ENCODE measurements around the gene LMOD2. TPM values are rescaled to one million over a fixed set of nuclear protein-coding genes. Genes with fewer than 3 reads are reported as not detected.

The LMOD2 gene
- total and polyA plus RNA-seq, 12 donors: 0.16 to 0.24 (median 0.18) TPM; not detected in 9

DNA sequence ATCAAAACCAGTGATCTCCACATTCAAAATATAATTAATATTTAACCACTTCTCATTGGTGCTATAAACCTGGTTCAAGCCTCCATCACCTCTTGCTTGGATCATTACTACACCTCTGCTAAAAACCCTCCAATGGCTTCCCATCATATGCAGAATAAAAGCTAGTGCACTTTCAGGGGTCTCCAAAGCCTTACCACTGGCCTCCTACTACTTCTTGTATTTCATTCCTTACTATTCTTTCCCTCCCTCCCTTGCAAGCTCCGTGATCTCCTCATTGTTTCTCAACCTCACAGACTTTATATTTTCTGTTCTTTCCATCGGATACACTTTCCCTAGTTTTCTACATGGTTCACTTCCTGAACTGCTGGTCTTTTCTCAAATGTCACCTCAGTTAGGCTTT lies 31.5 kb downstream of the LMOD2 start:
- no peaks in the 10 kb centered on the region for H3K27me3 ChIP-seq
- H3K4me1 ChIP-seq (replicated peaks in 1 of 2): no peaks in the 10 kb centered on the region
- intact Hi-C loops (cut with DNase I): loop anchor here in 1 of 2 donors (10.0 kb wide), 1 partner anchor 178 kb away; no protein-coding TSS in a partner anchor
- H3K4me3 ChIP-seq: no peak overlapping the region
- no peaks in the 10 kb centered on the region for H3K9me3 ChIP-seq (replicated peaks in 1 of 3)
- peaks cover 0 to 29% of the 10 kb centered on the region in 2 donors for H3K36me3 ChIP-seq (replicated peaks in 1 of 2)
- WGBS, 4 donors: 96 to 98% (median 96%) methylated on average over 2 of the region's 2 CpGs
- TF ChIP-seq POLR2A (IDR thresholded peaks at IDR 0.05): no peak
- TF ChIP-seq, protein P1, sequence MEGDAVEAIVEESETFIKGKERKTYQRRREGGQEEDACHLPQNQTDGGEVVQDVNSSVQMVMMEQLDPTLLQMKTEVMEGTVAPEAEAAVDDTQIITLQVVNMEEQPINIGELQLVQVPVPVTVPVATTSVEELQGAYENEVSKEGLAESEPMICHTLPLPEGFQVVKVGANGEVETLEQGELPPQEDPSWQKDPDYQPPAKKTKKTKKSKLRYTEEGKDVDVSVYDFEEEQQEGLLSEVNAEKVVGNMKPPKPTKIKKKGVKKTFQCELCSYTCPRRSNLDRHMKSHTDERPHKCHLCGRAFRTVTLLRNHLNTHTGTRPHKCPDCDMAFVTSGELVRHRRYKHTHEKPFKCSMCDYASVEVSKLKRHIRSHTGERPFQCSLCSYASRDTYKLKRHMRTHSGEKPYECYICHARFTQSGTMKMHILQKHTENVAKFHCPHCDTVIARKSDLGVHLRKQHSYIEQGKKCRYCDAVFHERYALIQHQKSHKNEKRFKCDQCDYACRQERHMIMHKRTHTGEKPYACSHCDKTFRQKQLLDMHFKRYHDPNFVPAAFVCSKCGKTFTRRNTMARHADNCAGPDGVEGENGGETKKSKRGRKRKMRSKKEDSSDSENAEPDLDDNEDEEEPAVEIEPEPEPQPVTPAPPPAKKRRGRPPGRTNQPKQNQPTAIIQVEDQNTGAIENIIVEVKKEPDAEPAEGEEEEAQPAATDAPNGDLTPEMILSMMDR (IDR thresholded peaks at IDR 0.05): no peak
- no peak overlapping the region for H3K27ac ChIP-seq
- DNase-seq: no peak

DNA sequence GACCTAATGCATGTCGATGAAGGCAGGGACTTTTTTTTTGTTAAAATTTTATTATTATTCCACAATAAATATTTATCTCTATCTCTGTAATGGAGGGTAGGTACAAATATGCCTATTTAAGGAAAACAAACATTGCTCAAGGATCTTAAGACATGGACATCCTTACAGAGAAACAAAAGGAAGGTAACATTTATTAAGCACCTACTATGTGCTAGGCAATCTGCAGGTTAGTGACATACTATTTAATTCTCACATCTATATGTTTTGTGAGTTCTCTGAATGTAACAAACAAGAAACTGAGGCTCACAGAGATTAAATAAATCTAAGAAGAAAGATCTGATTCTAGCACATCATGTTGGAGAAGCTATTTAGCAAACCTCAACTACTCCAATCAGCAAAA lies 32.1 kb downstream of the LMOD2 start:
- intact Hi-C loops (cut with DNase I): loop anchor here in 1 of 2 donors (10.0 kb wide), 1 partner anchor 177 kb away; no protein-coding TSS in a partner anchor
- peaks cover 0 to 34% of the 10 kb centered on the region in 2 donors for H3K36me3 ChIP-seq (replicated peaks in 1 of 2)
- no peak for DNase-seq

DNA sequence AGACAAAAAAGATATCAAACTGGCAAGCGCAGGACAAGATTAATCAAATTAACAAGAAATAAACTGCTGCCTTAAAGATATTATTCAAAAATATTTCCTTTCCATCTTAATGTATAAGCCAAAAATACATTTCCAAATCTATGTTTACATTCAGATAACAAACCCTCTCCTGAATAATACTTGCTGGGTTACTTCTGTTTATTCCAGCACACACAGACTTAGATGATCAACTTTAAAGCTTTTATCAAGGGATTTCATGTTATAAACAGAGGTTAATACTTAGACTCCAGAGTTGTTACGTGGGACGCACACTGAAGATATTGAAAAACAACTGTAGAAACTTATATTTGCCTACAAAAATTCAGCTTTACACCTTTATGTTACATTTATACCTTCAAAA lies 33.6 kb downstream of the LMOD2 start:
- 79 to 96% (median 81%) methylated on average over 3 of the region's 3 CpGs for WGBS, 4 donors
- Histone ChIP-seq H3K36me3 (replicated peaks in 1 of 2) (peaks cover 0 to 32% of the 10 kb centered on the region in 2 donors), H3K27me3 (no peaks in the 10 kb centered on the region), H3K27ac (no peak overlapping the region), H3K4me1 (replicated peaks in 1 of 2) (no peaks in the 10 kb centered on the region), H3K9me3 (replicated peaks in 1 of 3) (no peaks in the 10 kb centered on the region), H3K4me3 (no peak overlapping the region)
- no peak for DNase-seq
- intact Hi-C loops (cut with DNase I): loop anchor here in 1 of 2 donors (10.0 kb wide), 1 partner anchor 176 kb away; no protein-coding TSS in a partner anchor
- TF ChIP-seq POLR2A (IDR thresholded peaks at IDR 0.05): no peak
- TF ChIP-seq, protein P1 (IDR thresholded peaks at IDR 0.05): no peak

More for the DNA sequence above, 32.1 kb downstream of the LMOD2 start:
- TF ChIP-seq POLR2A (IDR thresholded peaks at IDR 0.05): no peak
- TF ChIP-seq, protein P1 (IDR thresholded peaks at IDR 0.05): no peak
- no peaks in the 10 kb centered on the region for H3K4me1 ChIP-seq (replicated peaks in 1 of 2)
- H3K27me3 ChIP-seq: no peaks in the 10 kb centered on the region
- no peaks in the 10 kb centered on the region for H3K9me3 ChIP-seq (replicated peaks in 1 of 3)
- 90 to 98% (median 92%) methylated on average over 1 of the region's 1 CpG for WGBS, 4 donors
- H3K4me3 ChIP-seq: no peak overlapping the region
- no peak overlapping the region for H3K27ac ChIP-seq

DNA sequence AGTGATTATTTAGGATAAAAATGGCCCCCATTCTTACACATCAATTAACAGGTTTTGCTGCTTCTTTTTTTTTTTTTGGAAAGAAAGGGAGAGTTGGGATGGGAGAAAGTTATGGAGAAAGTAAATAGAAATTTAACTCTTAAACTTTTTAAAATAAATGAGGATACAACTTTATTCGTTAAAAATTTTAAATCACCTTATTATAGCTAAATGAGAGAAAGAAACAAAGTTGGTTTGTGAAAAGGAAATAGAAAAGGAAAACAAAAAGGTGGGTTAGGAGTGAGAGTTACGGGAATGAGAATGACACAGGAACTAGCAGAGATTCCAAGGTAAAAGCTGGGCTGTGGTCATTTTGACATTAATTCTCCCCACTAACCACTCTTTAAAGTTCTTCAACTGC lies 34.9 kb downstream of the LMOD2 start:
- Histone ChIP-seq H3K4me1 (replicated peaks in 1 of 2) (no peaks in the 10 kb centered on the region), H3K9me3 (replicated peaks in 1 of 3) (no peaks in the 10 kb centered on the region), H3K4me3 (no peak overlapping the region), H3K27ac (no peak overlapping the region), H3K27me3 (no peaks in the 10 kb centered on the region), H3K36me3 (replicated peaks in 1 of 2) (peaks cover 0 to 34% of the 10 kb centered on the region in 2 donors)
- intact Hi-C loops (cut with DNase I): no loop called here
- WGBS, 4 donors: 93 to 98% (median 95%) methylated on average over 2 of the region's 2 CpGs
- no peak for TF ChIP-seq POLR2A (IDR thresholded peaks at IDR 0.05)
- TF ChIP-seq, protein P1 (IDR thresholded peaks at IDR 0.05): no peak
- DNase-seq: no peak

All from adrenal gland (tissue), 12 donors.